OCI-LY7 (cell line): ENCODE measurements around the gene YIF1B.

Source experiments
- CTCF ChIP-seq: fragments of 200-600 bp; sonication (generic); conservative IDR thresholded peaks from 2 replicates; pipeline ENCODE4 v1.5.1; 2014; ENCODE audit warnings: mild to moderate bottlenecking, antibody characterized with exemption, low read length, moderate library complexity, mixed read lengths
- EZH2phosphoT487 ChIP-seq: fragments of 200-600 bp; sonication (generic); IDR thresholded peaks from 2 replicates; pipeline ENCODE4 v1.6.1; 2018; ENCODE audit warnings: low read depth, borderline replicate concordance, mild to moderate bottlenecking, mixed run types, antibody characterized with exemption, low read length, moderate library complexity, mixed read lengths

GRCh38 chr19:38309615-38310278 lies 6.0 kb downstream of the YIF1B start:
- TF ChIP-seq CTCF (no peak), EZH2phosphoT487 (no peak)
